EL (cell line): ENCODE results near the gene IFT74.
"Not testable (repeated sequence)": the region's sequence is repeated elsewhere in the genome, so short reads cannot be mapped to it uniquely, and the experiment has no call there.

Source experiments
- DNase-seq: peaks from one replicate; pipeline ENCODE4 v3.0.0-alpha.2; 2016

The IFT74 gene

GRCh38 chr9:27085456-27085855 lies 129.2 kb downstream of the IFT74 start:
- DNase-seq = no peak

GRCh38 chr9:27086818-27087680 lies 130.8 kb downstream of the IFT74 start:
- DNase-seq = peak; percentile 75

- DNase-seq = peak; percentile 65
These were observed 132.8 kb downstream of the IFT74 start for GRCh38 chr9:27088981-27089380.

- DNase-seq = no peak
These were observed 133.5 kb downstream of the IFT74 start for GRCh38 chr9:27089706-27090105.

- no peak for DNase-seq
These were observed 134.0 kb downstream of the IFT74 start for GRCh38 chr9:27090231-27090630.

GRCh38 chr9:27090711-27091110 lies 134.5 kb downstream of the IFT74 start:
- no peak for DNase-seq

GRCh38 chr9:27092496-27092895 lies 136.3 kb downstream of the IFT74 start:
- DNase-seq = not testable (repeated sequence)

GRCh38 chr9:27093384-27094067 lies 137.3 kb downstream of the IFT74 start:
- DNase-seq = not testable (repeated sequence)

- peak; percentile 71 for DNase-seq
These were observed 138.6 kb downstream of the IFT74 start for GRCh38 chr9:27094640-27095298.

GRCh38 chr9:27107241-27107640 lies 151.0 kb downstream of the IFT74 start:
- no peak for DNase-seq

- DNase-seq = no peak
These were observed 152.8 kb downstream of the IFT74 start, which contains the start of gene TEK for GRCh38 chr9:27108981-27109541. TSS of gene TEK (plus strand) at chr9:27109225. CDS start at chr9:27109591, 366 bp downstream.

GRCh38 chr9:27109621-27110020 lies 153.4 kb downstream of the IFT74 start:
- no peak for DNase-seq

- no peak for DNase-seq
These were observed 154.0 kb downstream of the IFT74 start for GRCh38 chr9:27110181-27110580.

- no peak for DNase-seq
These were observed 156.0 kb downstream of the IFT74 start for GRCh38 chr9:27112235-27112634.
